Stimulated activated CD4-positive, alpha-beta T cell treated with anti-CD3 and anti-CD28 coated beads, Interleukin-4, amount 100 ng/mL, for 48 hours (primary cell): ENCODE measurements around the gene DLGAP1.
"Not testable (repeated sequence)": the region's sequence is repeated elsewhere in the genome, so short reads cannot be mapped to it uniquely, and the experiment has no call there.

Source experiments
- DNase-seq, 2 donors: peaks; one replicate each; pipeline ENCODE4 v3.0.0-alpha.2; 2020; ENCODE audit warnings: low read depth in 2 of 2

DLGAP1 gene

DNA sequence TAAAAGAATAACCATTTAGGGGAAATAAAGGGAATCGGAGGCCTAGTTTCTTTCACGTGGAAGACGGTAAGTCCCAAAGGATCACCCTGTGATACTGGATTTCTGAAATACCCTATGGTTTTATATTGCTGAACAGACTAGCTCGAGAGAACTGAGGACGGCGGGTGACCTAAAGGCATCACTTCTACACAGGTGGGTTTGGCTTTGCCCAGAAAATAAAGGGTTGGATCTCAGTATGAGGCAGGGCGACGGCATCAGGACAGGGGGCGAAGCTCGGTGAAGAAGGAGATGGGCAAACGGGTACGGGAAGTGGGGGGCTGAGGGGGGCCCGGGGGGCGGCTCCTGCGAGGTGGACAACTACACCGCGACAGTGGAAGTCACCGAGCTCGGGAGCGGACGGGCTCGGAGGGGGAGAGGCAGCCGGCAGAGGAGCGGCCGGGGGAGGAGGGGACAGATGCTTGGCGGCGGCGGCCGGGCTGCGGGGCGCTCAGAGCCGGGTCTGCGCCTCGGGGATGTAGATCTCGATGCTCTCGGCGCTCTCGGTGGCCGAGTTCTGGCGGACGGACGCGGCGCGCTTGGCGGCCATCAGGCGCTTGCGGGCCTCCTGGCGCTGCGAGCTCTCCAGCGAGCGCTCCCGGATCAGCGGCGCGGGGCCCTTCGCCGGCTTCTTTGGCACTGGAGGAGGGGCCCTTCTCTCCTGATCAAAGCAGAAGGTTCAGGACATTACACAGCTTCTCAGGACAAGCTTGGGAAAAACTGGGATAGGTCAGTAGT is 956.2 kb downstream of the DLGAP1 start:
- no peak for DNase-seq

DNA sequence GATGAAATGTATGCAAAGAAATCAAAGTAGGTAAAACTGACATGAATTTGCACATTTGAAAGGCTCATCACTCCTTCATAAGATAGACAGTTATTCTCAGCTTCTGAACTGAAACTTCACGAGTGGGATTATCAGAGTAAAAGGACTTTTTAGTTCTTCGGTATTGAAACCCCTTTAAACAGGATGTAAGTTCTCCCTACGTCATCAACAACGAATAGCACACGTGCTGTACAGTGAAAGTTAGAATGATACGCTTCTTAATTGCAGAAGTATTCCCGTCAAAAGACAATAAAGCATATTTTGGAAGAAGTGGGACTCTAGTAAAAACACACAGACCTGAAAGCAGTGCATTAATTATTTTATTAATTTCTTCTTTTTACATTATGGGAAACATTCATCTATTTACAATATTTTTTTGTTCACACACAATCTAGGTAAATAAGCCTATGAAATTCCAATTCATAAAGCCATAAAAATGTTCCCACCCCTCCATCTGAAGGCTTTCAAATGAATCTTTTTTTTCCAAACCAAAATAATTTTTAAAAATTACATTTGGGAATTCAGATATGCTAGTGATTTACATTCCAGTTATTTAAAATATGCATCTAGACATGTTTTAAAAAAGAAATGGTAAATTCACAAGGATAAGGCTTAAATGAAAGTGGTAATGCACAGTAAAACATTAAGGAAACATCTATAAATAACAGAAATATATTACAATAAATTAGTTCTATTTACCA is 959.2 kb downstream of the DLGAP1 start:
- DNase-seq: no peak

DNA sequence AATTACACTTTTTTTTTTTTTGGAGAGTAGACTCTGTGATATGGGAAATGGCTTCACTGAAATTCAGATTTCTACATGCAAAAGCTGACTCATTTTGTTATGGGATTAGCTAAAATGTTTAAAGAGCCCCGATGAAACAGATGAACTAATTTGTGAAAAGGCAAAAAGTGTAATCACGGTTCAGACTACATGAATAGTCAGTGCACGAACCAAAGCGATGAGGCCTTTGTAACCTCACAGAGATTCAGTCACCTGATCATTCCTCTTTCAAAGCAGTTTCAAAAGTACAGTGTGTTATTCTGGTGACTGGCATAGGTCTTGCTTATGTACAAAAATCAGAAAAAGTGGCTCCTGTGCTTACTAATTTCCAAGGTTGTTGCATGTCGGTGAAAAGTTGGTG is 960.5 kb downstream of the DLGAP1 start:
- DNase-seq: no peak

DNA sequence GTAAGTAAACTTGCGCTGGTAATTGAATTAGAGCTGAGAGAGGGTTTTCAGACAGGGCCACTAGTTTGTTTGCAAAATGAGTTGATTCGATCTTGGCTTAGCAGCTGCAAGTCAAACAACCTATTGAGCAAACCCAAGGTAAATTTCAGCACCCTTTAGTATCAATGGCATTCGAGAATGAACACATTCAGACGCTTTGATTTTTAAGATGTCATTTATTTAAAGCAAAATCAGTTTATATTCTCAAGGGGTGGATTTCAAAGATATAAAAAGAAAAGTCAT is 960.9 kb downstream of the DLGAP1 start:
- no peak for DNase-seq

DNA sequence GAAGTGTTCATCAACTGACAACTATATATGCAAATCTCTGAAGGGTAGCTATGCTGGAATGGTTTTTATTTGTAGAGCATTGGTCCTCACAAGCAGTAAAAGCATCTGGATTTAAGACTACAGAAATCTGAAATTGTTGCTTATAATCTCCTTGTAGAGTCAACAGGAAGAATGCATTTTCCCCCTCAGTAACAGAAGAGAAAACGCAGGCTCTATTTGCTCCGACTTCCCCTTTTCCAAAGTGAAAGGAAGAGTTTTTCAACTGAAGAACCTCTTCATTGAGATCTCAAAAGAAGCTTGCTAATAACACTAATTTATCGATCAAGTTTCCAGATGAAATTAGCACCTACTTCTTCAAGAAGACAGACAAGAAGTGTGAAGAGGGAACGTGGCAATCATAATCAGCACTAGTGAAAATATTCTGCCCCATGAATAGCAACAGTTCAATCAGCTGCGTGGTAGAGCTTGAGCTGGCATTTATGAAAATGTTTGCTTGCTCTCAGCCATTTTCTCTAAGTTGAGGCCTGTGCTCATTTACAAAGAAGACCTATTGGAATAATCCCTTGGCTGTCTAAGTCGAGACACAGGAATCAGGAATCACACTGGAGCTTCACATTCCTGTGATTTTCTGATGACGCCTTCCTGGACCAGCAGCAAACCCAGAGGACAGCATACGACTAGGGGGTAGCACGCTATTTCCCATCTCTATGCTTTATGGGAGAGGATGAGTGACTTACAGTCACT is 961.4 kb downstream of the DLGAP1 start:
- no peak for DNase-seq

DNA sequence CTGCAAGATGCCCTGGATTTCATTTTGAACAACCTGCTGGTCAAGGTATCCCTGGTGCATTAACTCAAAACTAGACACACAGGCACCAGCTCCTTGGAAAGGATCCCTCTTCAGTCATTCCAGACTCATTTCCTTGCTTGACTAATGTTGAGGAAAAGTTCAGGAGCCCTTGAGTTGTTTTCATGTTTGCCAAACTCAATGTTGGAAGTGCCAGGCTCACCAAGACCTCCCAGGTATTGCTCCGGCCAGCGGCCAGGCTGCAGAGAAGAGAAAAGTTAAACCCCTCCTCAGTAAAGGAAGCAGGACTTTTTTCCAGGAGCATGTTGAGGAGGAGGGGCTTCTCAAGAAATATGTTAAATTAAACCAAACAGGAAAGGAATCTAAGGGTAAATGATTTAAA is 962.4 kb downstream of the DLGAP1 start:
- no peak for DNase-seq

DNA sequence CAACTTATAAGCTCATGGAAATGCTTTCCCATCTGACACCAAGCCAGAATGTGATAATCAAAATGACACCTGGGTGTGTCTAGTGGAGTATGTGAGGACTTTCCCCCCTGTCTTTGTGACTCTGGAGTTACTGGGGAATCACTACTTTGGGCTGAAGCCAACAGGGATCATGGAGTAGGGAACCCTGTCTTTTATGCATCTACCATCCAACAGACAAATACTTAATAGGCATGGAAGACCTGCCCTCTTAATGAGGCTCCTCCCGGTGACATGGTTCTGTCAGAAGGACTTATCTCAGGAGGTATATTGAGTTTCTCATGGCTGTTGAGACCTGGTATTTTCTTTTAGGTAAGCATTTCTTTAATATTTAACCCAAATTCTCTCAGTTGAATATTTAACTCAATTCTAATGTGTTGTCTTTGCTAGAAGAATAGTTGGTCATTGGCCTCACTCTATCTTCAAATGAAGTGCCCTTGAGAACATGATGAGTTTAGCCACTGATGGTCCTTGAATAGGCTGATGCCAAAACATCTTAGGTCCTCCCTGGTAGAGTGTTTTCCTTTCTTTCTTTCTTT is 963.0 kb downstream of the DLGAP1 start:
- no peak for DNase-seq

DNA sequence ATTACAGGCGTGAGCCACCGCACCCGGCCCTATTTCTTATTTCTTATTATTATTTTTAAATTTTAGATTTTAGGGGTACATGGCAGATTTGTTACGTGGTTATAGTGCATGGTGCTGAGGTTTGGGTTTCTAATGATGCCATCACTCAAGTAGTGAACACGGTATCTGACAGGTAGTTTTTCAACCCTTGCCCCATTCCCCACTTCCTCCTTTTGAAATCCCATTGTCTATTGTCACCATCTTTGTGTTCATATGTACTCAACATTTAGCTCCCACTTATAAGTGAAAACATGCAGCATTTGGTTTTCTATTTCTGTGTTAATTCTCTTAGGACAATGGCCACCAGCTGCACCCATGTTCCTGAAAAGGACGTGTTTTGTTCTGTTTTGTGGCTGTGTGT is 965.6 kb downstream of the DLGAP1 start:
- DNase-seq: no peak

DNA sequence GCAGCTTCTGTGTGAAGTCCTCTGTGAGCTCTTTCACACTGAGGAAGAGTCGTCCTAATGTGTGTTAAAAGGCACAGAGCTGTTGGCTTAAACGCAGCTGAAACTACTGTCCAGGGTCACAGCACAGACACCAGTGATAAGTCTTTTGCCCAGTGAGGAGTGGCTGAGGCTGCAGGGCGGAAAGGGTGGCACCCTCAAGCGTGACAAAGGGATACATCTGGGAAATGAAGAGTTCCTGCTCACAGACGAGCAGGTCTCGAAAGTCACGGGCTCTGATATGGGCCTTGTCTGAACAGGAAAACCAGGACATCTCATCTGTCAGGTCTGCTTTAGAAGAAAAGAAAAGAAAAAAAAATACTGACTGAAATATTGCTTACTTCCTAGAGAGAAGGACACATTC is 968.6 kb downstream of the DLGAP1 start:
- no peak for DNase-seq

DNA sequence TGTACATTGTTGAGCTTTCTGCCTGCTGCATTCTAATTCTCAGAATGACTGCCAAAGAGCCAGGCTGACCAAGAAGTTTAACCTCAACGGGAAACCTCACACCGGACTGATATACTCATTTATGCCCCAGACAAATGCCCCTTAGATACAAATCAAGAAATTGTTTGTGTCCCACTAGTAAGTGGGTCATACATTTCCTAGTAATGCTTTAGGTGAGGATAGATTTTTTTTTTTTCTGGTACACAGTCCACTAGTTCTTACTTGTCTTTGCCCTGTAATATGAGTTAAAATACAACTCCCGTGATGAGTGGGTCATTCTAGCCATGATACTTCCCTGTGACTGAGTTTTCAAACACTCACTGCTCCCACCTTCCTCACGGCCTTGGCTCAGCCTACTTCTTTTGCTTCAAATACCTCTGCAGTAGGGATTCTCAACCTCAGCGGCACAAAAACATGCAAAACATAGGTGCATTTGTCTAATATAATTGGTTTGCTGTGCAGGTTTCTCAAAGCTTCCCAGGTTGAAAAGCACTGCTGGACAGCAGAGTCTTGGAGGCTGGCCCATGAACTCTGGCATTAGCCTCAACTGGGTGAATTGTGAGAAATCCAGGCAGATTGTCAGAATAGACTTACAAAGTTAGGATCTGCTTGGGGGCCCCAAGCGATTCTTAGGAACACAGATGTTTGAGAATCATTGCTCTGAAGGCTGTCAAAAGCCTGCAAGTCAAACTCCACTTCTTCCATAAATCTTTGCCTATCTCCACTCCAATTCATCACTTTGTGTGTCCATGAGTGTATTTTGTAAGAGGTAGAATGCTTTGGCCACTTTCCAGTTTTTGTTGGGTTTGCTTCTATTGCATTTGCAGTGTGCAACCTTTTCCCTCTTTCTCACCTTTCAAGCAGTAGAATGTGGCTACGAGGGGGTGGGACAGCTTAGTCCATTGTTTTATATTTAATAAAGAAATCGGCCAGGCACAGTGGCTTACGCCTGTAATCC is 969.7 kb downstream of the DLGAP1 start:
- no peak for DNase-seq

DNA sequence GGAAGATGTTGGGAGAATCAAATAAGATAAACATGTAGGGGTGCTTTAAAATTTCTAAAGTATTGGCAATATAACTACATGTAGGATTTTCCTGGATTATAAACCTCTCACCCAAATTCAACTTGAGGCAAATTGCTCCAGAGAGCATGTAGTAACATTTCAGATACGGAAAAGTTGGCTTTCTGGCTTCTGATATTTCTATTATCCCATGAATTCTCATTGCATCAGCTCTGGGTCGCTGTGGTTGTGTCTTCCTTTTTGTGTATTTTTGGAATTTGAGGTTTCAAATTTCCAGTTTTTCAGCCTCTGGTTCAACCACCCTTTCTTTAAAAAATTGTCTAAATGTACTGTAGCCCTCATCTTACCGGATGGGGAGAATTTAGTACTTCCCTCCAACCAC is 972.8 kb downstream of the DLGAP1 start:
- no peak for DNase-seq

DNA sequence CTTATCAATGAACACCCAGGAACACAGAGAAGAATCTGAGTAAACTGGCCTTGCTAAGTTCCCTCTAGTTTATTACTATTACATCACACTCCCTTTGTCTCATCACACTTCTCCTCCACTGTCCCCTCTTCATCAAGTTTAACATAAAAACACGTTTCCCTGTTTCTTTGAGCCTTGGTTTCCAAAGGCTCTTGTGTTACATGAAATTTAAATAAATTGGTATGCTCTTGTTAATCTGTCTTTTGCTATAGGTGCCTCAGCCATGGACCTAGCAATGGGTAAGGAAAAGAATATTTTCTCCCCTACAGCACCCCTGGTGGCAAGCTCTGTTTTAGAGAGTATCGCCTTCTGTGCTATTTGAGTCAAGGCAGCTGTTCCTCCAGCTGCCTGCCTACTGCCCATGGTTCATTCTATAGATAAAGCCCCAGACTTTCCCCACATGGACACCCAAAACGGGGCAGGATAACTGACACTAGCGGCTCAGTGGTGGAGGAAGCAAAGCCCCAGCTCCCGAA is 973.4 kb downstream of the DLGAP1 start:
- no peak for DNase-seq

DNA sequence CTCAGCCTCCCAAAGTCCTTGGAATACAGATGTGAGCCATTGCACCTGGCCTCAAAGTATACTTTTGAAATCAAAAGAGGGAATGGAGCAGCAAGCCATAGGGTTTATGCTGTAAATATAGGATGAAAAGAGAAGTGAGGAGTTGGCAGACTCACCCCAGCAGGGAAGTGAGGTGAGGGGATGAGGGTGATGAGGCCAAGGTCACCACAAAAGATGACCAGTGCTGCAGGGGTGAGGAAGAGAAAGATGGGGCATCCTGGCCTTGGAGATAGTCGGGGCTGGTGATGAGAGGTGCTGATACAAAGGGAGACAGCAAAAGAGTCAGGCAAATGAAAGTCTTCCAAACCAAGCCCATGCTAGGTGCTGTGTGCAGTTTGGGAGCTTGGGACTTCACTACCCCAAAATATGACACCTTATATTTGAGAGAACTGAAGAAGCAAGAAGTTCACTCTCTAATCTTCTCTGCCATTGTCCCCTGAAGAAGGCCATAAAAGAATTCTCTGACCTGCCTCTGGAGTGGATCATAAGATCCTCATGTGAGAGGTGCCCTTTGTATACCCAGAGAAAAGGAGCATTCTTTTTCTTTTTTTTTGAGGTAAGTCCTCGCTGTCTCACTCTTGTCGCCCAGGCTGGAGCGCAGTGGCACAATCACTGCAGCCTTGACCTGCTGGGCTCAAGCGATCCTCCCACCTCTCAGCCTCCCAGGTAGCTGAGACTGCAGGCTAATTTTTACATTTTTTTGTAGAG is 974.1 kb downstream of the DLGAP1 start:
- no peak for DNase-seq

DNA sequence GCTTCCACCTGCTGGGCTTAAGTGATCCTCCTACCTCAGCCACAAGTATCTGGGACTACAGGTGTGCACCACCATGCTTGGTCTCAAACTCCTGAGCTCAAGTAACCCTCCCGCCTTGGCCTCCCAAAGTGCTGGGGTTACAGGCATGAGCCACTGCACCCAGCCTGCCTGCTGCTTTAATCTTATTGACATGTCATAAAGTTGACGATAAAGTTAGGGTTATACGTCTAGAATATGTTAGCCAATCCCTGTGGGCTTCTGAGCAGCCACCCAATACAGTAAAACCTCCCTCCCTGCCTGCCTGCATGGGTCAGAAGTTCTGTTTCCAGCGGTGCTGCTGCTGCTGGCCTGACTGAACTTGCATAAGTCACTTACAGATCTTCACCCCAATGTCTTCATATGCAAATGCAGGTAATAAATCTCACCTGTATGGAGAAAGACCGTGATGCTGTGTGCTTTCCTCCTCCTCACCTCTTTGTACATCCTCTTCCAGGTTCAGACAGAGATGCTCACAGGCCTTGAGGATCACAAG is 975.1 kb downstream of the DLGAP1 start:
- no peak for DNase-seq

DNA sequence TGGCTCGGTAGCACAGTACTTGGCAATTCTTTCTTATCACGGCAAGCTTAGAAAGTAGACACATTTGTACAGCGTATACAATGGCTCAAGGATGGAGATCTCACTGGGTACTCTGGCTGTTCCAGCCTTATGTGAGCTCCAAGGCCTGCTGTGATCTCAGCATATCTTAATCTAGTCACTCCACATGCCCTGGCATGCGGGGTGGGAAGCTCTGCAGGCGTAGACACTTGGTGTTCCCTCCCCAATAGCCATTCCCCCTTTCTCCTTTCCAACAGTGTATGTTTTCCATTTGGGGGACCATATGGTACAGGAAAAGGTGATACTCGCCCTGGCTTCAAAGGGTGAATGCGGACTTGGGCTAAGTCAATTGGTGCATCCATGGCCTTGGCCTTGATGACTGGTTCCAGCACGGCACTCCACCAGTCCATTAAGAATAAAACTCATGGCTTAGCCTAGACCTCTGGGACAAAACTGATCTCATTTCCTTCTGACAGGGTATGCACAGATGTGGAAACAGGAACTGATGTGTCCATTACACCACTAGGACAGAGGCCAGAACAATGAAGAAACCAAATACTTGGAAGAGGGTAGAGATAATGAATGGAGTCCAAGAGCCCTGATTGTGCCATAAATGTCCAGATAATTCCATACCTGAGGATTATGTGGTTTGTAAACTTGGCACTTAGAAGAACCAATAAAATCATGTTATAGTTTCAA is 976.7 kb downstream of the DLGAP1 start:
- DNase-seq: no peak

DNA sequence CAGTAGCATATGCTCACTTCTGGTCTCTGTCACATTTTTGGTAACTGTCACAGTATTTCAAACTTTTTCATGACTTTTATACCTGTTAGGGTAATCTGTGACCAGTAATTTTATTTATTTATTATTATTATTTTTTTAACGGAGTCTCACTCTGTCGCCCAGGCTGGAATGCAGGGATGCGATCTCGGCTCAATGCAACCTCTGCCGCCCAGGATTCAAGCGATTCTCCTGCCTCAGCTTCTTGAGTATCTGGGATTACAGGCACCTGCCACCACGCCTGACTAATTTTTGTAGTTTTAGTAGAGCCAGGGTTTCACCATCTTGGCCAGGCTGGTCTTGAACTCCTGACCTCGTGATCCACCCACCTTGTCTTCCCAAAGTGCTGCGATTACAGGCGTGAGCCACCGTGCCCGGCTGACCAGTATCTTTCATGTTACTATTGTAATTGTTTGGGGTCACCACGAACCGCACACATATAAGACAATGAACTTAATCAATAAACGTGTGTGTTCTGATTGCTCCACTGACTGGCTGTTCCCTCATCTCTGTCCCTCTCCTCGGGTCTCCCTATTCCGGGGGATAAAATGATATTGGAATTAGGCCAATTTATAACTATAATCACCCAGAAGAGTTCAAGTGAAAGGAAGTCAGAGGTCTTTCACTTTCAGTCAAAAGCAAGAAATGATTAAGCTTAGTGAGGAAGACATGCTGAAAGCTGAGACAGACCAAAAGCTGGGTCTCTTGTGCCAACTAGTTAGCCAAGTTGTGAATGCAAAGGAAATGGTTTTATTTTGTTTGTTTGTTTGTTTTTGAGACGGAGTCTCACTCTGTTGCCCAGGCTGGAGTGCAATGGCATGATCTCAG is 982.2 kb downstream of the DLGAP1 start:
- no peak for DNase-seq

DNA sequence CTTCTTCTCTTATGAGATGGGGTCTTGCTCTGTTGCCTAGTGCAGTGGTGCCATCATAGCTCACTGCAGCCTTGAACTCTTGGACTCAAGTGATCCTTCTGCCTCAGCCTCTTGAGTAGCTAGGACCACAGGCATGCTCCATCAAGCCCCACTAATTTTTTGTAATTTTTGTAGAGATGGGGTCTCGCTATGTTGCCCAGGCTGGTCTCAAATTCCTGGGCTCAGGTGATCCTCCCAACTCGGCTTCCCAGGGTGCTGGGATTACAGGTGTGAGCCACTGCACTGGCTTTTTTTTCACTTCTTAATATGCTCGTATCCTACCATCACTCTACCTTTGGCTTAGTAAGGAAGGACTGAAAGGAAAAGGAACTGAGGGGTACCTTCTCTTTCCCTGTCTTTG is 983.0 kb downstream of the DLGAP1 start:
- DNase-seq: not testable (repeated sequence)

DNA sequence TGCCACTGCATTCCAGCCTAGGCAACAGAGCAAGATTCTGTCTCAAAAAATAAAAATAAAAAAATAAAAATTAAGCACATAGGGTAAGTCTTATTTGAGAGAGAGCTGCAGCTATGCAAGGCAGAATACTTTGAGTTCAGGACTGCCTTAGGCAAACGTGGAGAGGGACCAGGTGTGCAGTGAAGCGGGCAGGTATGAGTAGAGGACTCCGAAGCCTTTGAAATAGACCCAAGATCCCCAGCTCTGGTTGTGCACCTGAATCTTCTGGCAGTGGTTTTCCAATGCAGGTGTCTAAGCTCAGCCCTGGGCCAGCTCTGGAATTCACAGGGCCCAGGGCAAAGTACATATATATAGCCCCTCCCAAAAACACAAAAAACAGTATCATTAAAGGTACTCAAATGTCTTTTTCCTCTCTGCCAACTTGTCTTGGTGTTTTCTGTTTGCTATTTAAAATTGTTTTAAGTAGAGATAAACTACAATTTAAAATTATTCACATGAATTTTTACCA is 983.9 kb downstream of the DLGAP1 start:
- DNase-seq: no peak
